Aorta (tissue), 5 donors: Measurements from ENCODE around the gene TENT5A. TPM values are rescaled to one million over a fixed set of nuclear protein-coding genes. Genes with fewer than 3 reads are reported as not detected.

Source experiments
- ATAC-seq: fragments of 200-7000 bp; cut with Tn5 transposase; one replicate; pipeline ENCODE4 v1.9.1; 2022; ENCODE audit warnings: moderate library complexity; ENCODE audit not compliant: low FRiP score
- DNase-seq, 2 donors: peaks; one replicate each; pipeline ENCODE4 v3.0.0-alpha.2; 2020
- H3K27ac ChIP-seq, 2 donors: one replicate each; pipeline ENCODE4 v1.5.1; 2013; ENCODE audit warnings: low read length in 2 of 2, mild to moderate bottlenecking in 2 of 2, moderate library complexity in 2 of 2, control low read depth in 1 of 2, inconsistent platforms in 1 of 2, low read depth in 1 of 2
- H3K27me3 ChIP-seq, 2 donors: one replicate each; pipeline ENCODE4 v1.6.1; 2013; ENCODE audit warnings: control low read depth in 1 of 2, low read length in 1 of 2, mild to moderate bottlenecking in 1 of 2, moderate library complexity in 1 of 2; ENCODE audit not compliant: insufficient read depth in 2 of 2, control insufficient read depth in 1 of 2
- H3K36me3 ChIP-seq, 2 donors: one replicate each; pipeline ENCODE4 v1.6.1; 2013; ENCODE audit warnings: control low read depth in 1 of 2, low read length in 1 of 2, mild to moderate bottlenecking in 1 of 2; ENCODE audit not compliant: insufficient read depth in 2 of 2, control insufficient read depth in 1 of 2
- H3K4me1 ChIP-seq, 2 donors: one replicate each; pipeline ENCODE4 v1.6.1; 2013; ENCODE audit warnings: low read length in 2 of 2, control low read depth in 1 of 2, mild to moderate bottlenecking in 1 of 2, moderate library complexity in 1 of 2; ENCODE audit not compliant: insufficient read depth in 2 of 2, control insufficient read depth in 1 of 2
- H3K4me3 ChIP-seq, 2 donors: one replicate each; pipeline ENCODE4 v1.5.1; 2013; ENCODE audit warnings: low read length in 2 of 2, control low read depth in 1 of 2, mild to moderate bottlenecking in 1 of 2
- H3K9me3 ChIP-seq: one replicate; pipeline ENCODE4 v1.6.1; 2013; ENCODE audit warnings: mild to moderate bottlenecking, low read length; ENCODE audit not compliant: control insufficient read depth
- WGBS, 2 donors: extraction: QIAGEN DNeasy Blood & Tissue Kit; methylation state at CpG; one replicate each; pipeline ENCODE4 v1.1.7; 2013; 5-methylcytosine and 5-hydroxymethylcytosine counted together
- intact Hi-C, 2 donors: fragments of 100-400 bp; cut with DNase I; formaldehyde crosslinking; loops; one replicate each; pipeline versions ENCODE4 v1.14.2 to v1.15.0; 2022
- polyA plus RNA-seq, 2 donors: library from polyadenylated mRNA; stranded (reverse); fragments of 200-250 nt; gene quantifications; one replicate each; pipeline ENCODE4 v1.2.3, GENCODE V29; 2013
- total RNA-seq, 2 donors: library from RNA; stranded (reverse); fragmentation: NEBNext Ultra II Directional; extraction: Animal tissue kit (Norgen Biotek cat#: 25700); gene quantifications; one replicate each; pipeline ENCODE4 v1.2.1, GENCODE V29; 2021
- donor health status: healthy with polysubstance abuse.
- donor health status: Bipolar disorder and iron deficiency.
- donor health status: DM: no; HTN: no; CAD: no.
- donor health status: DM: no; HTN: no; CAD: no.
- donor health status: DM: yes; HTN: yes; CAD: no.

TENT5A gene
- total and polyA plus RNA-seq, 4 donors = 9.6 to 26.9 (median 23.6) TPM

DNA sequence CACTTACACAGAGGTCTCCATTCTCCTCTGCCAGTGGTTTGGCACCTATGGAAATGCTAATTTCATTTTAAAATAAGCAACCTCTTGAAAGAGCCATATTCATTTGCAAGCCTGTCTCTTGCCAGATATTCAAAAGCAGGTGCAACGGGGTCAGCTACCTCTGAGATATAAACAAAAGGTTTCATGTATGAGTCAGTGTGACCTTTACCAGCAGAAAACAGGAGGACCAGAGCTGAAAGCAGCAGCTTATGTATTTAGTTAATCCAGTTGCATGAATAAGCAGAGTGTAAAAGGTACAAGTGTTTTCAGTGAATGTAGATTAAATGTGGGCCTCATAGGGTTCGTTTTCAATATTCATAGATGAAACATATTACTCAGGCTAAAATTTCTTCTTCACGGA, 56.0 kb downstream of the TENT5A start:
- H3K27ac ChIP-seq = no peak overlapping the region
- H3K27me3 ChIP-seq = no peaks in the 10 kb centered on the region
- no peaks in the 10 kb centered on the region for H3K9me3 ChIP-seq
- WGBS, 2 donors = 91 to 92% methylated on average over 3 of the region's 3 CpGs
- ATAC-seq (no peak), DNase-seq (no peak)
- peaks cover 0 to 10% of the 10 kb centered on the region in 2 donors for H3K4me1 ChIP-seq
- intact Hi-C loops = no loop called here
- H3K4me3 ChIP-seq = no peak overlapping the region
- H3K36me3 ChIP-seq = no peaks in the 10 kb centered on the region
